Measurements from ENCODE around the gene PRDM11. TPM values are rescaled to one million over a fixed set of nuclear protein-coding genes. Genes with fewer than 3 reads are reported as not detected.

Gene PRDM11
- total RNA-seq, 2 experiments from 2014 or later: 4.5 to 8.4 TPM

GRCh38 chr11:45157247-45158209 is 11.1 kb downstream of the PRDM11 start:
- no peaks in the 10 kb centered on the region for H3K79me2 ChIP-seq (ENCODE audit: insufficient read depth, low read depth, low read length)
- no peaks in the 10 kb centered on the region for H3K4me1 ChIP-seq (ENCODE audit: insufficient read depth, low read length, poor library complexity, severe bottlenecking)
- H3K36me3 ChIP-seq (ENCODE audit: insufficient read depth, low read length): no peaks in the 10 kb centered on the region
- H2AFZ ChIP-seq (ENCODE audit: low read length): no peak overlapping the region
- no peak overlapping the region for H3K27ac ChIP-seq (ENCODE audit: low read depth, low read length, poor library complexity, severe bottlenecking)
- H4K20me1 ChIP-seq (ENCODE audit: insufficient read depth, low read length): peaks cover 3% of the 10 kb centered on the region; the same call in 1 of the 2 replicates
- ChIA-PET POLR2A (no interaction called here), CTCF (ENCODE audit: unreplicated experiment) (no interaction called here)
- TF ChIP-seq CTCF (conservative IDR thresholded peaks at IDR 0.05; ENCODE audit: low read length) (no peak), EZH2phosphoT487 (IDR thresholded peaks at IDR 0.05; ENCODE audit: borderline replicate concordance, low read depth, low read length) (no peak)
- H3K4me3 ChIP-seq (ENCODE audit: low read depth, low read length, poor library complexity, severe bottlenecking): no peak overlapping the region
- H3K9me3 ChIP-seq (ENCODE audit: low read length): no peaks in the 10 kb centered on the region
- intact Hi-C loops (cut with micrococcal nuclease; ENCODE audit: unreplicated experiment): no loop called here
- DNase-seq (ENCODE audit: low spot score): no peak
- H3K9me2 ChIP-seq (ENCODE audit: insufficient read depth, low read length): no peaks in the 10 kb centered on the region
- H3K4me2 ChIP-seq (ENCODE audit: low read length): no peak overlapping the region
- no TSS peak for BruUV-seq (replicated peaks)

- H3K36me3 ChIP-seq (ENCODE audit: insufficient read depth, low read length): no peaks in the 10 kb centered on the region
- peaks cover 3% of the 10 kb centered on the region; the same call in 1 of the 2 replicates for H4K20me1 ChIP-seq (ENCODE audit: insufficient read depth, low read length)
- ChIA-PET CTCF (ENCODE audit: unreplicated experiment) (no interaction called here), POLR2A (no interaction called here)
- TF ChIP-seq EZH2phosphoT487 (IDR thresholded peaks at IDR 0.05; ENCODE audit: borderline replicate concordance, low read depth, low read length): no peak
- no peak for TF ChIP-seq CTCF (conservative IDR thresholded peaks at IDR 0.05; ENCODE audit: low read length)
- intact Hi-C loops (cut with micrococcal nuclease; ENCODE audit: unreplicated experiment): no loop called here
- H2AFZ ChIP-seq (ENCODE audit: low read length): no peak overlapping the region
- no peak overlapping the region for H3K4me2 ChIP-seq (ENCODE audit: low read length)
- H3K9me2 ChIP-seq (ENCODE audit: insufficient read depth, low read length): no peaks in the 10 kb centered on the region
- H3K4me3 ChIP-seq (ENCODE audit: low read depth, low read length, poor library complexity, severe bottlenecking): no peak overlapping the region
- no peaks in the 10 kb centered on the region for H3K79me2 ChIP-seq (ENCODE audit: insufficient read depth, low read depth, low read length)
- BruUV-seq (replicated peaks): no TSS peak
- H3K4me1 ChIP-seq (ENCODE audit: insufficient read depth, low read length, poor library complexity, severe bottlenecking): no peaks in the 10 kb centered on the region
- H3K27ac ChIP-seq (ENCODE audit: low read depth, low read length, poor library complexity, severe bottlenecking): no peak overlapping the region
- no peaks in the 10 kb centered on the region for H3K9me3 ChIP-seq (ENCODE audit: low read length)
- DNase-seq (ENCODE audit: low spot score): no peak
Observed at GRCh38 chr11:45158210-45158731, 11.8 kb downstream of the PRDM11 start.

Data from OCI-LY7 (cell line).